ENCODE measurements around the gene CCDC182. TPM values are rescaled to one million over a fixed set of nuclear protein-coding genes. Genes with fewer than 3 reads are reported as not detected.

The CCDC182 gene
- total and polyA plus RNA-seq, 5 donors, result not detected

- no peak for DNase-seq
- no peaks in the 10 kb centered on the region for H3K4me1 ChIP-seq (ENCODE audit: control insufficient read depth, insufficient read depth, low read length)
- 89% methylated on average over 5 of the region's 5 CpGs for WGBS
- no peaks in the 10 kb centered on the region for H3K9me3 ChIP-seq (ENCODE audit: control insufficient read depth, low read length)
- H3K27ac ChIP-seq (ENCODE audit: low read length), result no peak overlapping the region
- H3K4me3 ChIP-seq (ENCODE audit: low read length), result no peak overlapping the region
- intact Hi-C loops (cut with DNase I), result no loop called here
- no peaks in the 10 kb centered on the region for H3K27me3 ChIP-seq (ENCODE audit: control insufficient read depth, insufficient read depth)
- ATAC-seq, result no peak
Measured at GRCh38 chr17:57726838-57727237, 18.3 kb downstream of the CCDC182 start.

GRCh38 chr17:57726213-57726790, 18.8 kb downstream of the CCDC182 start:
- ATAC-seq (no peak), DNase-seq (no peak)
- Histone ChIP-seq H3K27ac (ENCODE audit: low read length) (no peak overlapping the region), H3K4me1 (ENCODE audit: control insufficient read depth, insufficient read depth, low read length) (no peaks in the 10 kb centered on the region), H3K4me3 (ENCODE audit: low read length) (no peak overlapping the region), H3K27me3 (ENCODE audit: control insufficient read depth, insufficient read depth) (no peaks in the 10 kb centered on the region), H3K9me3 (ENCODE audit: control insufficient read depth, low read length) (no peaks in the 10 kb centered on the region)
- intact Hi-C loops (cut with DNase I), result no loop called here
- WGBS, result 82% methylated on average over 9 of the region's 9 CpGs

DNA sequence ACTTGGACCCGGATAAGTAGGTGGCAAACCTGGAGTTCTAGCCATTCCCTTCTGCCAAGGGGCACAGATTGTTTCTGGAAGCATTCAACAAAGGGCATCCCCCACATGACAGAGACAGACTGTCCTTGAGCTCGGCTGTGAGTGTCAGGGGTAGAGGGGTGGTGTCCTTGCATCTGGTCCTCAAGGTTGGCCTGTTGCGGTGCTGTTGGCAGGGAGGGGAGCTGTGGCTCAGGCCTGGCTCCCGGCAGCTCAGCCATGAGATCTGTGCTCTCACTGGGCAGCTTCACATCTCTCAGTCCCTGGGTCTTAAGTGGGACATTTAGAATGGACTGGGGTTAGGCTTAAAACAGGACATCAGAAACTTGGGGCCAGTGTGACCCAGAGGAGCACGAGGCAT, 20.4 kb downstream of the CCDC182 start:
- no peaks in the 10 kb centered on the region for H3K9me3 ChIP-seq (ENCODE audit: control insufficient read depth, low read length)
- intact Hi-C loops (cut with DNase I), result no loop called here
- H3K27me3 ChIP-seq (ENCODE audit: control insufficient read depth, insufficient read depth), result no peaks in the 10 kb centered on the region
- no peak for ATAC-seq
- 76% methylated on average over 5 of the region's 5 CpGs for WGBS
- H3K27ac ChIP-seq (ENCODE audit: low read length), result no peak overlapping the region
- no peak overlapping the region for H3K4me3 ChIP-seq (ENCODE audit: low read length)
- H3K4me1 ChIP-seq (ENCODE audit: control insufficient read depth, insufficient read depth, low read length), result no peaks in the 10 kb centered on the region
- DNase-seq, result no peak

DNA sequence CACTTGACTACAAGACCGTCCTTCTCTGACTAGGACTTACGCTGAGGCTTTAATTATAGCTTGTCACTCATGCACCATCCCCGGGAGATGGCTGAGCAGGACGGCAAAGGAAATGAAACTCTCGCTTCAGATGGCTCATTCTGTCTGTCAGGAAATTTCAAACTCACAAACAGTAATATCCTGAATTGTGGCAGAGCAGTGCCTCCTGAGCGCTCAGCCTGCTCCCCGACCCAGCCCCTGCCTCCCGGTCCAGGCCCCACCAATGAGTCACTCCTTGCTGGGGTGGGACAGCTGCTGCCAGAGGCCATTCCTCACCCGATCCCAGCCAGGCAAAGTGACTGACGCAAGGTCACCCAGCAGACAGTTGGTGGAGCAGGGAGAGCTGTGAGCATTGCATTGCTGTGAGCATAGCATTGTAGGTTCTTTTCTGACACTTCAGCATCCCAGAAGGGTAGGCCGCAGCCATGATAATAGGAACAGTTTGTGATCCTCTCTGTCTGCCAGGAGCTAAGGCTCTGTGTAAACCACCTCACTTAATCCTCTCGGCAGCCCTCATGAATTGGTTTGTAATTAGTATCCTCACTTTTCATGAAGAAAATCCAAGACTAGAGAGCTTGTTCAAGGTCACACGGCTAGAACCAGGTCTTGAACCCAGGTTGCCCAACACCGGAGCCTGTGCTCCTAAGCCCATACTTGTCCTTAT, 20.9 kb downstream of the CCDC182 start:
- ATAC-seq (no peak), DNase-seq (no peak)
- 63% methylated on average over 14 of the region's 14 CpGs for WGBS
- H3K4me1 ChIP-seq (ENCODE audit: control insufficient read depth, insufficient read depth, low read length), result no peaks in the 10 kb centered on the region
- no peak overlapping the region for H3K4me3 ChIP-seq (ENCODE audit: low read length)
- H3K27me3 ChIP-seq (ENCODE audit: control insufficient read depth, insufficient read depth), result no peaks in the 10 kb centered on the region
- H3K27ac ChIP-seq (ENCODE audit: low read length), result no peak overlapping the region
- intact Hi-C loops (cut with DNase I), result no loop called here
- no peaks in the 10 kb centered on the region for H3K9me3 ChIP-seq (ENCODE audit: control insufficient read depth, low read length)

DNA sequence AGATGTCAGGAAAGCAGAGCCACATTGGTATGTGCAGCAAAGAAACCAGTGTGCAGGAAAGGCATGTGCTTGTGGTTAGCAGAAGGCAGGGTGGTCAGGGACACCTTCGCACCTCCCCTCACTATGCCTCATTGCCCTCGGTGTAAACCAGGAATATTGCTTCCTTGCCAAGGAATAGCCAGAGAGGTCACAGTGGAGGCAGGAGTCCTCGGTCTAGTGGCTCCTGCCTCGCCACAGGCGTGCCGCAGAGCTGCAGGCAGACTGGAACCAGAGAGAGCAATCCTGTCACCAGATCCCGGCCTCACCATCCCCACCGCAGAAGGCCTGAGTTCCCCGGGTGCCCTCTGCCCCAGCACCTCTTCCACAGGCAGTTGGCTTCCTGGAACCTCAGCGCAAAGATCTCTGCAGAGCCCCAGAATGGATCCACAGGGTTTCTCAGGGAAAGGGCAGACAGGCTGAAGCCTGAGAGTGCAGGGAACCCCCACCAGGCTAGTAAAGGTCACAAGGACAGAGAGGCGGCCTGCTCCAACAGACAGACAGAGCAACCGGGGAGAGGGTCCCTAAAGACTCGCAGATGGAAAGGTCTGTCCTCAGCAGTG, 21.6 kb downstream of the CCDC182 start:
- no peak for ATAC-seq
- H3K4me1 ChIP-seq (ENCODE audit: control insufficient read depth, insufficient read depth, low read length), result no peaks in the 10 kb centered on the region
- H3K27me3 ChIP-seq (ENCODE audit: control insufficient read depth, insufficient read depth), result no peaks in the 10 kb centered on the region
- WGBS, result 79% methylated on average over 13 of the region's 13 CpGs
- H3K9me3 ChIP-seq (ENCODE audit: control insufficient read depth, low read length), result no peaks in the 10 kb centered on the region
- no peak for DNase-seq
- H3K27ac ChIP-seq (ENCODE audit: low read length), result no peak overlapping the region
- no peak overlapping the region for H3K4me3 ChIP-seq (ENCODE audit: low read length)
- intact Hi-C loops (cut with DNase I), result no loop called here

DNA sequence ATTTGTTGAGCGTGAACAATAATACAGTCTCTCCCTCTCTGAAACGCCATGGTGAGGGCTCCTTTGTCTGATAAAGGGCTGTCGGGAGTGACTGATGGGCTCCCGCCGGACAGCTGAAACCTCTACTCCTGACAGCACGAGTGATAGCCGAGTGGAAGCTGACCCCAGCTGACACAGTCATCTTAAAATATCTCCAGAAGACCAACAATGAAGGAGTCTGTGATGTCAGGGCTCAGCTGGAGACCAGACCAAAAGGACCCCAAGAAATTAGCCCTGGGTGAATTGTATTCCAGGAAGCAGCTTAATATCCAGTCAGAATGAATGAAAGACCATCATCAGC, 22.4 kb downstream of the CCDC182 start:
- no peaks in the 10 kb centered on the region for H3K27me3 ChIP-seq (ENCODE audit: control insufficient read depth, insufficient read depth)
- ATAC-seq (no peak), DNase-seq (no peak)
- no peak overlapping the region for H3K27ac ChIP-seq (ENCODE audit: low read length)
- H3K4me1 ChIP-seq (ENCODE audit: control insufficient read depth, insufficient read depth, low read length), result no peaks in the 10 kb centered on the region
- no peaks in the 10 kb centered on the region for H3K9me3 ChIP-seq (ENCODE audit: control insufficient read depth, low read length)
- no peak overlapping the region for H3K4me3 ChIP-seq (ENCODE audit: low read length)
- intact Hi-C loops (cut with DNase I), result no loop called here
- 47% methylated on average over 7 of the region's 7 CpGs for WGBS

DNA sequence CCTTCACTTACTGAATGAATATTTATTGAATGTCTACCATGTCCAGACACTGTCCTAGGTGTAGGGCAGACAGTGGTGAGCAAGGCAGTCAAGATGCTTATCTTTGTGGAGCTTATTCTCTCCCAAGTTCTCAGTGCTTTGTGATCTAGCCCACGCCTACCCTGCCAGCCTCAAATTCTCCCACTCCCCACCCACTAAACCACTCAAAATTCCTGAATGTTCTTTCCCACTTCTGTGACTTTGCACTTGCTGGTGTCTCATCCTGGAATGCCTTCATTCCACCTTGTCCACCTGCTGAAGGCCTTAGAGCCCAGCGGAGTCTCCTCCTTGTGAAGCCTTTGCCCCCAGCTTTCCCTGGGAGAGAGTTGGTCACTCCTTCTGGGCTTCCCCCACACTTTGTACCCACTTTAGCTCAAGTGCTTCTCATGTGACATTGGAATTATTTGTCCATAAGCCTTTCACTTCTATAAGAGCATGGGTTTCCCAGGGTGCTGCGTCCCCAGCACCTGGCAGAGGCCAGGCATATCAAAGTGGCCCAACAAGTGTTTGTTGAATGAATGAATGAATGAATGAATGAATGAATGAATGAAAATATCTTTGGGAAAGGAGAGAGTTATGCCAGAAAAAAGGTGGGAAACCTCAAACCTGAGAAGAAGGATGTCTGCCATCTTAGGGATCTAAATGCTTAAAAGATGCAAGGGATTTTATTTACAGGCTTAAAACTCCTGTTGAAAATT, 23.0 kb downstream of the CCDC182 start:
- no peaks in the 10 kb centered on the region for H3K27me3 ChIP-seq (ENCODE audit: control insufficient read depth, insufficient read depth)
- intact Hi-C loops (cut with DNase I), result no loop called here
- 94% methylated on average over 3 of the region's 3 CpGs for WGBS
- DNase-seq (no peak), ATAC-seq (no peak)
- no peaks in the 10 kb centered on the region for H3K9me3 ChIP-seq (ENCODE audit: control insufficient read depth, low read length)
- H3K4me1 ChIP-seq (ENCODE audit: control insufficient read depth, insufficient read depth, low read length), result no peaks in the 10 kb centered on the region
- no peak overlapping the region for H3K27ac ChIP-seq (ENCODE audit: low read length)
- no peak overlapping the region for H3K4me3 ChIP-seq (ENCODE audit: low read length)

DNA sequence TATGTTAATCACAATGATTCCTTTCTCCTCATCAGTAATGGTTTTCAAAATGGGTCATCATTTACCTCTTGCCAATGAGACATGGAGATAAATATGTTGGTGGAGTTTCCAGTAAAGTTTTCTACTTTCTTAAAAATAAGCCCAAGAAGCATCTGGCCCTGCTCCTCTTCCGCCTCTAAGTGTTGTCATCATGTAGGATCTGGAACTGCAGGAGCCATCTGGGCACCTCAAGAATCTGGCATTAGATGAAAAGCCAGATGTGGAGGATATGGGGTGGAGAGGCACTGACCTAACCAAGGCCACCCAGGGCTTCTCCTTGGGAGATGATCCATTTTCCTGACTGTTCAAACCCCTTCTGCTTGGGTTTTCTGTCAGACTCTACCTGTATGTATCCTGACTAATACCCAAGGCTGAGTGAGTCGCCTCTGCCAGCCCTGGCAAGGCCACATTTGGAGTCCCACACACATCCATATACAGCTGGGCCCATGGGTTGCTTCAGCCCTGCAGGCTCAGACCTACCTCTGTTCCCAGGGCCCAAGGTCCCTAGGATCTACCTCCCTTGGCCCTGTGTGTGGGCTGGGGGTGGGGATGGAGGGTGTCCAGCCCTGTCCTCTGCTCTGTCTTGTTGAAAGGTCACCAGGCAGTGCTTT, 24.6 kb downstream of the CCDC182 start:
- WGBS, result 89% methylated on average over 2 of the region's 2 CpGs
- Histone ChIP-seq H3K27ac (ENCODE audit: low read length) (no peak overlapping the region), H3K9me3 (ENCODE audit: control insufficient read depth, low read length) (no peaks in the 10 kb centered on the region), H3K4me3 (ENCODE audit: low read length) (no peak overlapping the region), H3K4me1 (ENCODE audit: control insufficient read depth, insufficient read depth, low read length) (no peaks in the 10 kb centered on the region), H3K27me3 (ENCODE audit: control insufficient read depth, insufficient read depth) (no peaks in the 10 kb centered on the region)
- intact Hi-C loops (cut with DNase I), result no loop called here
- DNase-seq, result no peak
- peak in 1 of 2 donors; percentile 34 for ATAC-seq

- DNase-seq, result no peak
- no peak overlapping the region for H3K4me3 ChIP-seq (ENCODE audit: low read length)
- H3K27ac ChIP-seq (ENCODE audit: low read length), result no peak overlapping the region
- no peaks in the 10 kb centered on the region for H3K27me3 ChIP-seq (ENCODE audit: control insufficient read depth, insufficient read depth)
- WGBS, result 72% methylated on average over 8 of the region's 8 CpGs
- no peaks in the 10 kb centered on the region for H3K9me3 ChIP-seq (ENCODE audit: control insufficient read depth, low read length)
- no peak for ATAC-seq
- H3K4me1 ChIP-seq (ENCODE audit: control insufficient read depth, insufficient read depth, low read length), result no peaks in the 10 kb centered on the region
- intact Hi-C loops (cut with DNase I), result no loop called here
Measured at GRCh38 chr17:57718878-57719277, 26.2 kb downstream of the CCDC182 start.

GRCh38 chr17:57715981-57716380, 29.1 kb downstream of the CCDC182 start:
- Histone ChIP-seq H3K27ac (ENCODE audit: low read length) (no peak overlapping the region), H3K4me1 (ENCODE audit: control insufficient read depth, insufficient read depth, low read length) (no peaks in the 10 kb centered on the region), H3K9me3 (ENCODE audit: control insufficient read depth, low read length) (no peaks in the 10 kb centered on the region), H3K27me3 (ENCODE audit: control insufficient read depth, insufficient read depth) (no peaks in the 10 kb centered on the region), H3K4me3 (ENCODE audit: low read length) (no peak overlapping the region)
- intact Hi-C loops (cut with DNase I), result no loop called here
- 95% methylated on average over 1 of the region's 1 CpG for WGBS
- DNase-seq, result no peak
- ATAC-seq, result no peak

DNA sequence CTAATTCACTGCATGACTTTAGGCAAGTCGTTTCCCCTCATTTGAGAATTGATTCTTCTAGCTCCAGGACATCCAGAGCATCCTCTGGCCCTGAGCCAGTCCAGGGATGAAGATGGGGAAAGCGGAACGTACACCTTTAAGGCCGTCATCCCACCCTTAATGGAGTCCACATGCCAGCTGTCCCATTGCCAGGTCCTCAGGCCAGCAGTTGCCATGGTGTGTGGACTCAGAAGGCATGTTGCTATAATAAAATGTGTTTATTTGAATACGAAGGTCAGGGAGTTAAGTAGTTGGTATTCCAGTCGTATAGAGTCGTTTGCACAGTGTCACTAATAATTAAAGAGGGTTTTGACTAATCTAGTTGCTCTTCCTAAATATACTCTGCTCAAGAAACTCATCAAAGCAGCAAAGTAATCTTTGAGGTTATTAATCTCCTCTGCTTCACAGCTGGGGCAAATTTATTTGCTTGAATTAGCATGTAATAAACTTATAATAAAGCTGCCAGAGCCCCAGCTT, 30.4 kb downstream of the CCDC182 start:
- Histone ChIP-seq H3K4me3 (ENCODE audit: low read length) (no peak overlapping the region), H3K27me3 (ENCODE audit: control insufficient read depth, insufficient read depth) (no peaks in the 10 kb centered on the region), H3K9me3 (ENCODE audit: control insufficient read depth, low read length) (no peaks in the 10 kb centered on the region), H3K4me1 (ENCODE audit: control insufficient read depth, insufficient read depth, low read length) (no peaks in the 10 kb centered on the region), H3K27ac (ENCODE audit: low read length) (no peak overlapping the region)
- intact Hi-C loops (cut with DNase I), result no loop called here
- peak in 1 of 2 donors; percentile 47 for ATAC-seq
- WGBS, result 44% methylated on average over 7 of the region's 7 CpGs
- DNase-seq, result peak in 2 of 3 donors; percentile 61 to 69
